Loucy (cell line): Measurements from ENCODE around the gene CPD.
"Not testable (repeated sequence)": the region's sequence is repeated elsewhere in the genome, so short reads cannot be mapped to it uniquely, and the experiment has no call there.

Experiments
- H2AFZ ChIP-seq: fragments of 200-600 bp; sonication (generic); 2 replicates; pipeline ENCODE4 v1.6.0; 2016; ENCODE audit warnings: antibody characterized with exemption, mild to moderate bottlenecking, low read length, moderate library complexity
- H3F3A ChIP-seq: fragments of 200-600 bp; 2 replicates; pipeline ENCODE4 v1.6.0; 2016; ENCODE audit warnings: antibody characterized with exemption, low read depth, mild to moderate bottlenecking
- H3K27me3 ChIP-seq: fragments of 200-600 bp; sonication (generic); 2 replicates; pipeline ENCODE4 v1.6.1; 2014; ENCODE audit warnings: low read length, mild to moderate bottlenecking; ENCODE audit not compliant: insufficient read depth, poor library complexity, severe bottlenecking
- H3K36me3 ChIP-seq: fragments of 200-600 bp; sonication (generic); 2 replicates; pipeline ENCODE4 v1.6.1; 2016; ENCODE audit warnings: low read length; ENCODE audit not compliant: insufficient read depth
- H3K4me1 ChIP-seq: fragments of 200-600 bp; sonication (generic); 2 replicates; pipeline ENCODE4 v1.5.1; 2014; ENCODE audit warnings: low read length, mild to moderate bottlenecking; ENCODE audit not compliant: insufficient read depth, poor library complexity, severe bottlenecking
- H3K4me2 ChIP-seq: fragments of 200-600 bp; sonication (generic); 2 replicates; pipeline ENCODE4 v1.6.0; 2014; ENCODE audit warnings: antibody characterized with exemption, low read length, low read depth, mild to moderate bottlenecking; ENCODE audit not compliant: poor library complexity, severe bottlenecking
- H3K4me3 ChIP-seq: fragments of 200-600 bp; sonication (generic); 2 replicates; pipeline ENCODE4 v1.5.1; 2014; ENCODE audit warnings: low read length, mild to moderate bottlenecking, mixed read lengths; ENCODE audit not compliant: poor library complexity, severe bottlenecking
- H3K79me2 ChIP-seq: fragments of 200-600 bp; sonication (generic); 2 replicates; pipeline ENCODE4 v1.6.1; 2014; ENCODE audit warnings: low read length; ENCODE audit not compliant: insufficient read depth
- H3K9ac ChIP-seq: fragments of 200-600 bp; sonication (generic); 2 replicates; pipeline ENCODE4 v1.6.0; 2014; ENCODE audit warnings: mild to moderate bottlenecking, low read depth, low read length, moderate library complexity; ENCODE audit not compliant: poor library complexity, severe bottlenecking
- H3K9me2 ChIP-seq: fragments of 200-600 bp; sonication (generic); replicated peaks from 2 replicates; pipeline ENCODE4 v1.6.1; 2016; ENCODE audit warnings: low read depth, low read length, mixed read lengths
- H3K9me3 ChIP-seq: fragments of 200-600 bp; sonication (generic); 2 replicates; pipeline ENCODE4 v1.6.1; 2014; ENCODE audit warnings: mild to moderate bottlenecking, antibody characterized with exemption, low read length, low read depth; ENCODE audit not compliant: insufficient read depth
- H4K20me1 ChIP-seq: fragments of 200-600 bp; sonication (generic); 2 replicates; pipeline ENCODE4 v1.6.0; 2014; ENCODE audit warnings: antibody characterized with exemption, low read length, mild to moderate bottlenecking; ENCODE audit not compliant: insufficient read depth, poor library complexity, severe bottlenecking
- CTCF ChIP-seq: fragments of 200-600 bp; sonication (generic); conservative IDR thresholded peaks from 2 replicates; pipeline ENCODE4 v1.5.1; 2014; ENCODE audit warnings: mild to moderate bottlenecking, antibody characterized with exemption, low read length
- EZH2phosphoT487 ChIP-seq: fragments of 200-600 bp; IDR thresholded peaks from 2 replicates; pipeline ENCODE4 v1.6.1; 2018; ENCODE audit warnings: antibody characterized with exemption, mild to moderate bottlenecking, moderate library complexity, borderline replicate concordance

Gene CPD

GRCh38 chr17:30398328-30399041, 19.8 kb downstream of the CPD start:
- Histone ChIP-seq H3K4me2 (no peak overlapping the region), H3K9me3 (no peaks in the 10 kb centered on the region), H4K20me1 (no peaks in the 10 kb centered on the region), H3K9ac (no peak overlapping the region), H3K9me2 (no peaks in the 10 kb centered on the region), H3K79me2 (no peaks in the 10 kb centered on the region; the same call in 1 of the 2 replicates), H3K4me3 (no peak overlapping the region), H3F3A (no peaks in the 10 kb centered on the region), H3K36me3 (0 out of 2 replicates have a peak, but pooled peaks cover 5% of the 10 kb centered on the region), H3K4me1 (peaks cover 10% of the 10 kb centered on the region), H3K27me3 (no peaks in the 10 kb centered on the region), H2AFZ (no peak overlapping the region)
- TF ChIP-seq EZH2phosphoT487 (no peak), CTCF (no peak)

DNA sequence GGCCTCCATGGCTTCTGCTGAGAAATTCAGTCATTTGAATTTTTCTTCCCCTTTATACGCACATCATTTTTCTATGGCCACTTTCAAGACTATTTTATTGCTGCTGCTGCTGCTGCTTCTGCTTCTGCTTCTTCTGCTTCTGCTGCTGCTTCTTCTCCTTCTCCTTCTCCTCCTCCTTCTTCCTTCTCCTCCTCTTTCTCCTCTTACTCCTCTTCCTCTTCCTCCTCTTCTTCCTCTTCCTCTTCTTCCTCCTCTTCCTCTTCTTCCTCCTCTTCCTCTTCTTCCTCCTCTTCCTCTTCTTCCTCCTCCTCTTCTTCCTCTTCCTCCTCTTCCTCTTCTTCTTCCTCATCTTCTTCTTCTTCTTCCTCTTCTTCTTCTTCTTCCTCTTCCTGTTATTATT, 22.4 kb downstream of the CPD start:
- H3K9ac ChIP-seq, result no peak overlapping the region
- no peaks in the 10 kb centered on the region for H3K9me2 ChIP-seq
- no peaks in the 10 kb centered on the region for H3F3A ChIP-seq
- H3K4me2 ChIP-seq, result no peak overlapping the region
- H3K9me3 ChIP-seq, result no peaks in the 10 kb centered on the region
- no peak overlapping the region for H3K4me3 ChIP-seq
- H3K27me3 ChIP-seq, result no peaks in the 10 kb centered on the region
- TF ChIP-seq CTCF, result no peak
- no peak for TF ChIP-seq EZH2phosphoT487
- H3K4me1 ChIP-seq, result peaks cover 3% of the 10 kb centered on the region
- H3K79me2 ChIP-seq, result no peaks in the 10 kb centered on the region
- no peaks in the 10 kb centered on the region for H4K20me1 ChIP-seq
- H3K36me3 ChIP-seq, result 0 out of 2 replicates have a peak, but pooled peaks cover 9% of the 10 kb centered on the region
- H2AFZ ChIP-seq, result no peak overlapping the region

DNA sequence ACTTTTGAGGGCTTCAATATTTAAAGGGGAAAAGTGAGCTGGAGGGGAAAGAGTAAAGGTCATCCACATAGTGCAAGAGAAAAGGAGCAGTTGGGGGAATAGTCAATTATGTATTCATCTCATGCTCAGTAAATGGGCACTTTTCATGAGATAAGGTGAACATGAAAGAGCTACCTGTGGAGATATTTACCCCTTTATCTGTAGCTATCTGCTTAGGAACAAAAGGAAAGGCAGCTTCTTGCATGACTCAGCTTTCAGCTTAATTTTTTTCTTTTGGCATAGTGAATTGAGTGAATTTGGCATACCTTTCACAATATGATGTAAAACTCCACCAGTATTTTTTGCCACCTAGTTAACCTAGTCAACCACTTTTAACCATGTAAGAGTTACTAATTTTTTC, 26.4 kb downstream of the CPD start:
- no peaks in the 10 kb centered on the region for H3F3A ChIP-seq
- H3K27me3 ChIP-seq, result no peaks in the 10 kb centered on the region
- no peak overlapping the region for H3K4me2 ChIP-seq
- H3K9me2 ChIP-seq, result no peaks in the 10 kb centered on the region
- H4K20me1 ChIP-seq, result no peaks in the 10 kb centered on the region
- H3K4me1 ChIP-seq, result no peaks in the 10 kb centered on the region
- H3K9me3 ChIP-seq, result no peaks in the 10 kb centered on the region
- no peak overlapping the region for H2AFZ ChIP-seq
- no peak for TF ChIP-seq EZH2phosphoT487
- TF ChIP-seq CTCF, result no peak
- no peak overlapping the region for H3K9ac ChIP-seq
- H3K79me2 ChIP-seq, result no peaks in the 10 kb centered on the region
- H3K36me3 ChIP-seq, result 0 out of 2 replicates have a peak, but pooled peaks cover 9% of the 10 kb centered on the region
- H3K4me3 ChIP-seq, result no peak overlapping the region

DNA sequence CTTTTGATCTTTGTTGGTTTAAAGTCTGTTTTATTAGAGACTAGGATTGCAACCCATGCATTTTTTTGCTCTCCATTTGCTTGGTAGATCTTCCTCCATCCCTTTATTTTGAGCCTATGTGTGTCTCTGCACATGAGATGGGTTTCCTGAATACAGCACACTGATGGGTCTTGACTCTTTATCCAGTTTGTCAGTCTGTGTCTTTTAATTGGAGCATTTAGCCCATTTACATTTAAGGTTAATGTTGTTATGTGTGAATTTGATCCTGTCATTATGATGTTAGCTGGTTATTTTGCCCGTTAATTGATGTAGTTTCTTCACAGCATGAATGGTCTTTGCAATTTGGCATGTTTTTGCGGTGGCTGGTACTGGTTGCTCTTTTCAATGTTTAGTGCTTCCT, 31.9 kb downstream of the CPD start:
- not testable (repeated sequence) for H3K4me2 ChIP-seq, H3K36me3 ChIP-seq, H4K20me1 ChIP-seq, H3K4me3 ChIP-seq, H3K4me1 ChIP-seq, H2AFZ ChIP-seq, H3K9me2 ChIP-seq, H3K9ac ChIP-seq, H3K79me2 ChIP-seq, H3K9me3 ChIP-seq, H3K27me3 ChIP-seq, H3F3A ChIP-seq

DNA sequence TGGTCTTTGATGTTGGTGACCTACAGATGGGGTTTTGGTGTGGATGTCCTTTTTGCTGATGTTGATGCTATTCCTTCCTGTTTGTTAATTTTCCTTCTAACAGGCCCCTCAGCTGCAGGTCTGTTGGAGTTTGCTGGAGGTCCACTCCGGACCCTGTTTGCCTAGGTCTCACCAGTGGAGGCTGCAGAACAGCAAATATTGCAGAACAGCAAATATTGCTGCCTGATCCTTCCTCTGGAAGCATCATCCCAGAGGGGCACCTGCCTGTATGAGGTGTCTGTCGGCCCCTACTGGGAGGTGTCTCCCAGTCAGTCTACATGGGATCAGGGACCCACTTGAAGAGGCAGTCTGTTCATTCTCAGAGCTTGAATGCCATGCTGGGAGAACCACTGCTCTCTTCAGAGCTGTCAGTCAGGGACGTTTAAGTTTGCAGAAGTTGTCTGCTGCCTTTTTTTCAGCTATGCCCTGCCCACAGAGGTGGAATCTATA, 33.3 kb downstream of the CPD start:
- not testable (repeated sequence) for H3K9ac ChIP-seq, H3K79me2 ChIP-seq, H3K36me3 ChIP-seq, H3K4me1 ChIP-seq, H3K27me3 ChIP-seq, H3K4me2 ChIP-seq, H2AFZ ChIP-seq, H3K4me3 ChIP-seq, H3K9me3 ChIP-seq, H3F3A ChIP-seq, H3K9me2 ChIP-seq, H4K20me1 ChIP-seq
